LHCN-M2 (cell line): ENCODE measurements around the gene SEPTIN12. TPM values are rescaled to one million over a fixed set of nuclear protein-coding genes. Genes with fewer than 3 reads are reported as not detected.

Source experiments
- DNase-seq: peaks from one replicate; pipeline ENCODE4 v3.0.0-alpha.2; 2012; ENCODE audit warnings: low read depth
- polyA plus RNA-seq: library from polyadenylated mRNA; unstranded; fragments of >200 nt; gene quantifications from one replicate; pipeline ENCODE4 v1.2.1, GENCODE V29; 2012; ENCODE audit warnings: missing spikeins
- total RNA-seq: library from RNA; depleted of rRNA; stranded (reverse); fragments of >200 nt; gene quantifications from 2 replicates; pipeline ENCODE4 v1.2.3, GENCODE V29; 2014; rRNA removed

Gene SEPTIN12, protein sequence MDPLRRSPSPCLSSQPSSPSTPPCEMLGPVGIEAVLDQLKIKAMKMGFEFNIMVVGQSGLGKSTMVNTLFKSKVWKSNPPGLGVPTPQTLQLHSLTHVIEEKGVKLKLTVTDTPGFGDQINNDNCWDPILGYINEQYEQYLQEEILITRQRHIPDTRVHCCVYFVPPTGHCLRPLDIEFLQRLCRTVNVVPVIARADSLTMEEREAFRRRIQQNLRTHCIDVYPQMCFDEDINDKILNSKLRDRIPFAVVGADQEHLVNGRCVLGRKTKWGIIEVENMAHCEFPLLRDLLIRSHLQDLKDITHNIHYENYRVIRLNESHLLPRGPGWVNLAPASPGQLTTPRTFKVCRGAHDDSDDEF
- not detected in 2 replicates for total RNA-seq
- not detected for polyA plus RNA-seq

- no peak for DNase-seq
Observed at GRCh38 chr16:4787627-4788482, at the start of gene SEPTIN12. Gene SEPTIN12, minus strand, starts transcription at chr16:4788345. Its CDS starts 700 bp downstream, at chr16:4787645.

DNA sequence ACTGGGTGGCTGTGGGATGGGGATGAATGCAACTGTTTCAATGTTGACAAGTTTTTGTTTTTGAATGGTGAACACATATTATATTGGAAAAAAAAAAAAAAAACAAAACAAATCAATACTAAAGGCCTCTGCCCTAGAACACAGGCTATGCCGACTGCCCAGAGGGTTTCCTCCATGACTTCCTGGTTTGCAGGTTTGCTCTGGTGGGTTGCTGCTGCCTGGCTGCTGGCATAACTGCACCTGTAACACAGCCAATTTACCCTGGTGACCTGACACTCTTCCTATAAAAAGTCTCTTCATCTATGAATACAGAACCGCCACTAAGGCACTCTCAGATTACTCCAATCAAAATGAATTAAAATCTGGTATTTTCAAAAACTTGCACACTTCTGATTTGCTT lies 48.6 kb upstream of the SEPTIN12 start:
- DNase-seq, result no peak

GRCh38 chr16:4833584-4833983 lies 45.4 kb upstream of the SEPTIN12 start:
- no peak for DNase-seq

DNA sequence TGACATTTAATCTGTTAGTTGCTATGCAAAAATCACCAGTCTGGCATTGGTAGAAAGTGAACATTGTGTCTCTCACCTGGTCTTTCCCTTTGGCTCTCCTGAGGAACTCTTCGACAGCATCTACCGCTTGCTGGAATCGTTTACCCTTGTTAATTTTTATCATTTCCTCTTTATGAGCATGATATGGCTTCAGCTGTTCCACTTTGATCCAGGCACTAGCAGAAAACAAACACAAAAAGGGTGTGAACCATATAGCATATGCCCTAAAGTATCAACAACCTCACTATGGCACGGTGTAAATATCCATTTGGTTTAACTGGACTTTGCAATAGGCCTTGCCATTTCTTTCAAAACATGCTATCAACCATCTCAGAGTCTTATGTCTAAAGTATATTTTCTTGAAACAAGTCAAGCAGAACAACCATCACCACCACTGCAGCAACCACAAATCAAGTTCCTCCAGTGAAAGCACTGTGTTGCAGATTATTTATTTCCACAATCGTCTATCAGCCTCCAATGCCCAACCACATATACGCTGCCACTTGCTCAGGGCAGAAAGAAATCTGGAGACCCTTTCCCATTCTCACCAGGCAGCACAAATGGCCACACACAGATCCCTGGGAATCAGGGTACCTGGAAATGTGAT lies 44.7 kb upstream of the SEPTIN12 start:
- no peak for DNase-seq

GRCh38 chr16:4831616-4832015 lies 43.5 kb upstream of the SEPTIN12 start:
- no peak for DNase-seq

GRCh38 chr16:4830408-4830807 lies 42.3 kb upstream of the SEPTIN12 start:
- no peak for DNase-seq

GRCh38 chr16:4828567-4829321 lies 40.6 kb upstream of the SEPTIN12 start:
- no peak for DNase-seq

- DNase-seq, result no peak
Observed at GRCh38 chr16:4826980-4827379, 38.8 kb upstream of the SEPTIN12 start.

DNA sequence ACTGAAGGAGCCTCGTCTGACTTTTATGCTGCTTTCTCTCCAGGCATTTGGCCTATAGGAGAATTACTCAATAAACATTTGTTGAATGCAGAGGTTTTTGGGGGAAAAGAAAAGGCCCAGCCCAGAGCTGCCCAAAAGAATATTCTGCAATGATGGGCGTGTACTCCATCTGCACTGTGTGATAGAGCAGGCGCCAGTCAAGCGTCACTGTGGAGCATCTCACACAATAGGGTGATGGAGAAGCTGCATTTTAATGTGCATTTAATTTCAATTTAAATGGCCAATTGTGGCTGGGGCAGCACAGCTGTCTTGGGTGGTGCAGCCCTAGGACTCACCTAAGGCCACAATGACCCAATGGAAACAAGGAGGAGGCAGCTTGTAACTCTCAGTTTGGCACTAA lies 38.4 kb upstream of the SEPTIN12 start:
- DNase-seq, result no peak

DNA sequence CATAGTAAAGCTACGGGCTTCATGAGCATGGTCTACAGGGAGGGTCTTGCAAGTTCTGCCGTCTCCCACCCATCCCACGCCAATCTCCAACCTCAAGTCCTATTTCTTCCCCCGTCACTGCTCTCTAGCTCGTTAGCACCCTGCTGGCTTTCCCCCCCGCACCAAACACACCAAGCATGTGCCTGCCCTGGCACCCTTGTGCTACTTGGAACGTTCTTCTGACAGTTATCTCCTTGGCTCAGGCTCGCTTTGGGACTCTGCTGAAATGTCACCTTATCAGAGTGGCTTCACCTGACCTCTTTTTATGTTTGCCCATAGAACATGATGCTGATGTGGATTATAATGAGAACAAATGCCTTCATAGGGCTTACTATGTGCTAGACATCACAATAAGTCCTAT lies 37.1 kb upstream of the SEPTIN12 start:
- no peak for DNase-seq

GRCh38 chr16:4820652-4821051 lies 32.5 kb upstream of the SEPTIN12 start:
- DNase-seq, result no peak

DNA sequence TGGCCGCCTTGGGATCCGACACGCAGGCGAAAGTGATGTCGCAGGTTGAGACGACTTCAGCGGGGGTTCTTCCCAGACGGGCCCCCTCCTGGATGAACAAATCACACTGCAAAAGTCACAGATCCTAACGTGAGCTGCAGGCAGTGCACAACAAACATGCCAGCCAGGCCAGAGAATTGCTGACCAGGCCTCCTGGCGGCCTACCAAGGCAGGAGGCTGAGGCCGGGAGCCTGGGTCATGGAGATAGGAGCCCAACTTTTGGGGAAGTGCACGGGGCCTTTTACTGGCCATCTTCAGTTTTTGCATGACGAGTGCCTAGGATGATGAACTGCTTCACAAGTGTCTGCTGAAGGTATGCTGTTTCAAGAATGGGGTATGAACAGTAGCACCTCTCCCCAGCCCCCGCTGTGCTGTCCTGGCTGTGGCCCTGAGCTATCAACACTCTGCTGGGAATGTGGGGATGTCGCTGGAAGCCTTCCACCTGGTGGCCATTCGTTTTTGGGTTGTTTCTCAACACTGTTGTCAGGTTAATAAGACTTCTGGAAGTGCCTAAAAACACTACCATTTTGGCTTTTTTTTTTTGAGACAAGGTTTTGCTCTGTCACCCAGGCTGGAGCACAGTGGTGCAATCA lies 26.5 kb upstream of the SEPTIN12 start:
- no peak for DNase-seq

- DNase-seq, result no peak
Observed at GRCh38 chr16:4814046-4814445, 25.9 kb upstream of the SEPTIN12 start.

DNA sequence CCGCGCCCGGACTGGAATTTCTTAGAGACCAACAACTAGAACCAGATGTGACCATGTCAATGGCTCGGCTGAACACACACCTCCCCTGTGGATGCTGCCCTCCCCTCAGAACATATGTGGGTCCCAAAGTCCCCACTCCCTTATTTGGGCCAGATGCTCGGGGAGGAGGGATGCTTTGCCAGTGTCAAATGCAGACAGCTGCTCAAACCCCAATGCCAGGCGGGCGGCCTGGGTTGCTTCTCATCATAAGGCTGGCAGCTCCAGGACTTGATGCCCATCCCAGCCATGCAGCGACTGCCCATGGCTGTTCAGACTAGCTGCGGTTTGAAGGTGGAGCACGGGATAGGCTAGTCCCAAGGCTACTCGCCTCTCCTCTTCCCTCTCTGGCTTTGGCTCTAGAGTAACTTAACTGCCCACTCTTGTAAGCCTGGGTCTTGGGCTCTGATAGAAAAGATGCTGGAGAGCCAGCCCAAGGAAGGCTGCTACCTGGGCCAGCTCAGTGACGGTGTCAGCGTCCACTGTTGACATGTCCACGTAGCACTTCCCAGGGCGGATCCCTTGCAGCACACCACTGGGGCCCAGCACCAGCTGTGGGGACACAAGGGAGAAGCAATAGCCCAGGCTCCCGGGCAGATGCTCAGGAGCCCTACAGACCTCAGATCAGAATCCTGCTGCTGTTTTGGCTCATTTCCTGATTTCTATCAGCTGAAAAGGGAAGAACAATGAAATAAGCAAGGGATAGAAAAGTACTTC lies 25.3 kb upstream of the SEPTIN12 start:
- DNase-seq, result no peak

GRCh38 chr16:4811773-4812172 lies 23.6 kb upstream of the SEPTIN12 start:
- no peak for DNase-seq

DNA sequence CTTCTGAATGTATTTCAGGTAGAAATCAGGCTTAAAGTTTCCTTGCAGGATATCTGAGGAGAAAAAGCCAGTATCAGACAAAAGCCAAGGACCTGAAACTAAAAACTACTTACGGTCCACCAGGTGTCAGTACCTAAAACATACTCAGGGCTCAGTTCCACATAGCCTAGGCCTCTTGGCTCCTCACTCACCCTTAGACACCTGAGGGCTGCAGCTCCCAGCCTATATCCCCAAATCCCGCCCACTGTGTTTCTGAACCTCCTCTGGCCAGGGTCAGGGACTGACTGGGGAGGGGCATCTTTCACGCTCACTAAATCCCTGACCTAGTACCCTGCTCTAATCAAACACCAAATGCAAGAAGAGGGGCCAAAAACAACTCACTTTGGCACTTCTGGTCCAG lies 23.1 kb upstream of the SEPTIN12 start:
- DNase-seq, result no peak

- no peak for DNase-seq
Observed at GRCh38 chr16:4806280-4806679, 18.1 kb upstream of the SEPTIN12 start.

DNA sequence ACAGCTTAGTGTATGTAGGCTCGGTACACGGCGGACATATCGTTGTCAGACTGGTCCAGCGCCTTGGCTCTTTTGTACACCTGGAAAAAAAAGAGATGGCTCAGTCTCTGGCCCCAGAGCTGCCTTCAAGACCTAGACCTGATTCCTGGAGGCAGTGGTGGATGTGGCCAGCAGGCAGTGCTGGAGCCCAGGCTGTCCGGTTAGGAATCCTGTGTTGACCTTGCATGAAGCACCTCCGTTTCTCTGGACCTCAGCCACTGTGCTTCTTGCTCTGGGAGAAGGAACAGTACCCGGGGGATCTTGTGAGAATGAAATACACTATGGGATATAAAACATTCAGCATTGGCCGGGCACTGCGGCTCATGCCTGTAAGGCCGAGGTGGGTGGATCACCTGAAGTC lies 17.1 kb upstream of the SEPTIN12 start:
- no peak for DNase-seq

DNA sequence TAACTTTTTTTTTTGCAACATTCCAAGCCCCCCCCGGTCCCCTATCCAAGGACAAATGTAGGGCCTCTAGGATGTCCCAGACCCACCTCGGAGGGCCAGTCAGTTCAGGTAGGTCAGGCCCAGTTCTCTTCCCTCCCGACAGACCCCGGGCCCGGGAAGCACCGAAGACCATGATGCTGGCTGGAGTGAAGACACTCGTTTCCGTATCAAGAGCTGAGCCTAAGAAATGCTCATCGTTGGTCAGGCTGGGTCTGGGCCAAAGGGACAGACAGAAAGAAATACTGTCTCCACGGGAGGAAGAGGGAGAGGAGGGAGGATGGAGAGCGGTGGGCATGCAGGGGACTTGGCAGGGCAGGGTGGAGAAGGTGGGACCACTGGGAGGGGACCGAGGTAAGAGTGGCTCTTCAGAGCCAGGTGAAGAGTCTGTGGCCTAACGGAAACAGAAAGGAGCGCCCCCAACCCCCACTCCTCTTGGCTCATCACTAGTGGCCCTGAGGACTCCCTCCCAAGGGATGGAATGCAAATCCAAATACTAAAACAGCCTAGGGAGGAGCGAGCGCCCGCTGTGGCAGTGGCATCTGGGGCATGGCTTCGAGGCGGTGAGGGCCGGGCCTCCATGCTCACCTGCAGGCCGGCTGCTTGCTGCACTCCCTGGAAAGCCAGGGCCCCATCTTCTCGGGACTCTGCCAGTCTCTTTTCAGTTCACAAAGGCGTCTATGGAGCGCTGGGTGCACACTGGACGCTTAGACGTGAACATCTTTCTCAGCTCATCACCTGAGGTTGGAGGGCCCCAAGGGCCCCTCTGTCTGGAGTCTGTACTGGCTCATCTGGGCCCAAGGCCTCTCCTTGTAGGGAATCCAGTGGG lies 16.0 kb upstream of the SEPTIN12 start:
- no peak for DNase-seq
